ENCODE data around the gene SPON1. TPM values are rescaled to one million over a fixed set of nuclear protein-coding genes. Genes with fewer than 3 reads are reported as not detected.

Gene SPON1
- total RNA-seq, 1 experiment from 2014 or later = 6.4 TPM

GRCh38 chr11:14110629-14111028 is 148.1 kb downstream of the SPON1 start (continued):
- TF ChIP-seq USF2 (CRISPR knock-in tag; IDR thresholded peaks at IDR 0.05) (no peak), SP1 (CRISPR knock-in tag; conservative IDR thresholded peaks at IDR 0.05) (no peak), ZNF232 (CRISPR knock-in tag; IDR thresholded peaks at IDR 0.05) (no peak), FOXJ3 (CRISPR knock-in tag; IDR thresholded peaks at IDR 0.05; ENCODE audit: borderline replicate concordance) (no peak), RELA (CRISPR knock-in tag; IDR thresholded peaks at IDR 0.05; ENCODE audit: borderline replicate concordance) (no peak)

- H3K4me1 Mint-ChIP-seq = peaks cover 10% of the 10 kb centered on the region
Observed at GRCh38 chr11:14111496-14111895, 149.0 kb downstream of the SPON1 start.

GRCh38 chr11:14112721-14113120 is 150.2 kb downstream of the SPON1 start:
- no peaks in the 10 kb centered on the region for H3K4me1 Mint-ChIP-seq
- H3K9me3 Mint-ChIP-seq = peaks cover 13% of the 10 kb centered on the region
- POLR2A ChIA-PET = no interaction called here
- H3K27me3 Mint-ChIP-seq (ENCODE audit: low read depth) = no peaks in the 10 kb centered on the region
- DNase-seq (ENCODE audit: low spot score) = no peak
- no peaks in the 10 kb centered on the region for H3K36me3 Mint-ChIP-seq
- no peak overlapping the region for H3K27ac Mint-ChIP-seq
- H3K4me3 Mint-ChIP-seq = no peak overlapping the region
- no peak for ATAC-seq
- CTCF ChIA-PET = no interaction called here
- no peak for TF ChIP-seq JAZF1 (CRISPR knock-in tag; IDR thresholded peaks at IDR 0.05)
- no peak for TF ChIP-seq ELF4 (CRISPR knock-in tag; IDR thresholded peaks at IDR 0.05; ENCODE audit: low read depth)
- TF ChIP-seq EMX1 (CRISPR knock-in tag; IDR thresholded peaks at IDR 0.05) = no peak
- no peak for TF ChIP-seq AFF4 (CRISPR knock-in tag; IDR thresholded peaks at IDR 0.05; ENCODE audit: borderline replicate concordance)
- no peak for TF ChIP-seq ESRRA (CRISPR knock-in tag; IDR thresholded peaks at IDR 0.05; ENCODE audit: borderline replicate concordance)
- TF ChIP-seq ZNF232 (CRISPR knock-in tag; IDR thresholded peaks at IDR 0.05) = no peak
- TF ChIP-seq USF2 (CRISPR knock-in tag; IDR thresholded peaks at IDR 0.05) = no peak
- TF ChIP-seq KAT7 (CRISPR knock-in tag; IDR thresholded peaks at IDR 0.05; ENCODE audit: borderline replicate concordance) = no peak

More at GRCh38 chr11:14111496-14111895, 149.0 kb downstream of the SPON1 start:
- Mint-ChIP-seq H3K36me3 (no peaks in the 10 kb centered on the region), H3K27ac (no peak overlapping the region), H3K27me3 (ENCODE audit: low read depth) (no peaks in the 10 kb centered on the region), H3K9me3 (peaks cover 12% of the 10 kb centered on the region), H3K4me3 (no peak overlapping the region)
- ChIA-PET POLR2A (no interaction called here), CTCF (no interaction called here)
- DNase-seq (ENCODE audit: low spot score) (no peak), ATAC-seq (no peak)
- TF ChIP-seq AR (CRISPR knock-in tag; IDR thresholded peaks at IDR 0.05) (no peak), CBFB (CRISPR knock-in tag; IDR thresholded peaks at IDR 0.05; ENCODE audit: low read depth) (no peak), RELA (CRISPR knock-in tag; IDR thresholded peaks at IDR 0.05; ENCODE audit: borderline replicate concordance) (no peak), ZNF512 (CRISPR knock-in tag; IDR thresholded peaks at IDR 0.05; ENCODE audit: borderline replicate concordance) (no peak), ZNF138 (CRISPR knock-in tag; conservative IDR thresholded peaks at IDR 0.05) (no peak), CREM (CRISPR knock-in tag; IDR thresholded peaks at IDR 0.05) (no peak), ATF1 (CRISPR knock-in tag; IDR thresholded peaks at IDR 0.05) (no peak), KAT7 (CRISPR knock-in tag; IDR thresholded peaks at IDR 0.05; ENCODE audit: borderline replicate concordance) (no peak), ZNF219 (CRISPR knock-in tag; IDR thresholded peaks at IDR 0.05; ENCODE audit: borderline replicate concordance) (no peak), SOX15 (CRISPR knock-in tag; IDR thresholded peaks at IDR 0.05) (no peak), ZNF232 (CRISPR knock-in tag; IDR thresholded peaks at IDR 0.05) (no peak), SMAD4 (CRISPR knock-in tag; IDR thresholded peaks at IDR 0.05) (no peak), NR3C1 (CRISPR knock-in tag; conservative IDR thresholded peaks at IDR 0.05; ENCODE audit: low read depth) (no peak)
